Activated B cell treated with CpG ODN at 0.5 μM for 24 hours (primary cell): Measurements from ENCODE around the gene JDP2. TPM values are rescaled to one million over a fixed set of nuclear protein-coding genes. Genes with fewer than 3 reads are reported as not detected.

ENCODE experiments used
- ATAC-seq: fragments of 200-7000 bp; cut with Tn5 transposase; one replicate; pipeline ENCODE4 v1.10.0; 2021; ENCODE audit warnings: low read depth, mild to moderate bottlenecking, moderate library complexity
- CTCF ChIA-PET: fragments of 350-600 bp; sonication (Branson Sonifier 250); formaldehyde crosslinking; loops from one replicate; lab custom pipeline; 2021; ENCODE audit warnings: antibody characterized with exemption; lab: Charles Lee
- POLR2A ChIA-PET: fragments of 350-600 bp; sonication (Branson Sonifier 250); formaldehyde crosslinking; loops from one replicate; lab custom pipeline; 2021; ENCODE audit warnings: antibody characterized with exemption; lab: Charles Lee
- DNase-seq: peaks from one replicate; pipeline ENCODE4 v3.0.0; 2022
- H3K27ac Mint-ChIP-seq: one replicate; pipeline ENCODE4 v1.8.0; 2020; ENCODE audit warnings: mixed read lengths
- H3K27me3 Mint-ChIP-seq: one replicate; pipeline ENCODE4 v1.8.0; 2021; ENCODE audit warnings: mixed read lengths
- H3K36me3 Mint-ChIP-seq: one replicate; pipeline ENCODE4 v1.8.0; 2021; ENCODE audit warnings: low read depth, mixed read lengths
- H3K4me1 Mint-ChIP-seq: one replicate; pipeline ENCODE4 v1.8.0; 2021; ENCODE audit warnings: mixed read lengths
- H3K4me3 Mint-ChIP-seq: one replicate; pipeline ENCODE4 v1.8.0; 2020; ENCODE audit warnings: mild to moderate bottlenecking, mixed read lengths
- H3K9me3 Mint-ChIP-seq: one replicate; pipeline ENCODE4 v1.8.0; 2020; ENCODE audit warnings: mixed read lengths
- intact Hi-C: fragments of 100-400 bp; cut with micrococcal nuclease; formaldehyde crosslinking; loops from one replicate; pipeline ENCODE4 v1.15.1; 2024
- total RNA-seq: library from RNA; stranded (reverse); gene quantifications from 2 replicates; pipeline ENCODE4 v1.2.3, GENCODE V29; 2022
- TF ChIP-seq, protein P1 (sequence below): fragments of 200-600 bp; IDR thresholded peaks from one replicate; pipeline ENCODE4 v1.8.0; 2022; ENCODE audit warnings: antibody characterized with exemption, mild to moderate bottlenecking

The JDP2 gene
- total RNA-seq, 1 donor from 2014 or later: 21.2 TPM

DNA sequence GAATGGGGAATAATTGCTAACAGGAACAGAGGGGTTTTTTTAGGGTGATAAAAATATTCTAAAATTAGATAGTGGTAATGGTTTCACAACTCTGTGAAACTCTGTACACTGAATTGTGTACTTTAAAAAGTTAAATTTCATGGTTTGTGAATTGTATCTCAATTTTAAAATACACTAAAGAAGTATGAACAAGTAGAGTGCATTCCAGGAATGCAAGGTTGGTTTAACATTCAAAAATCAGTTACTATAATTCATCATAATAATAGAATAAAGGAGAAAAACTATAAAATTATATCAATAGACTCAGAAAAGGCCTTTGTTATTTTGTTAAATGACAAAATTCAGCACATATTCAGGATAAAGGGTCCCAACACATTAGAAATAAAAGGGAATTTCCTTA lies 83.4 kb downstream of the JDP2 start:
- TF ChIP-seq, protein P1, sequence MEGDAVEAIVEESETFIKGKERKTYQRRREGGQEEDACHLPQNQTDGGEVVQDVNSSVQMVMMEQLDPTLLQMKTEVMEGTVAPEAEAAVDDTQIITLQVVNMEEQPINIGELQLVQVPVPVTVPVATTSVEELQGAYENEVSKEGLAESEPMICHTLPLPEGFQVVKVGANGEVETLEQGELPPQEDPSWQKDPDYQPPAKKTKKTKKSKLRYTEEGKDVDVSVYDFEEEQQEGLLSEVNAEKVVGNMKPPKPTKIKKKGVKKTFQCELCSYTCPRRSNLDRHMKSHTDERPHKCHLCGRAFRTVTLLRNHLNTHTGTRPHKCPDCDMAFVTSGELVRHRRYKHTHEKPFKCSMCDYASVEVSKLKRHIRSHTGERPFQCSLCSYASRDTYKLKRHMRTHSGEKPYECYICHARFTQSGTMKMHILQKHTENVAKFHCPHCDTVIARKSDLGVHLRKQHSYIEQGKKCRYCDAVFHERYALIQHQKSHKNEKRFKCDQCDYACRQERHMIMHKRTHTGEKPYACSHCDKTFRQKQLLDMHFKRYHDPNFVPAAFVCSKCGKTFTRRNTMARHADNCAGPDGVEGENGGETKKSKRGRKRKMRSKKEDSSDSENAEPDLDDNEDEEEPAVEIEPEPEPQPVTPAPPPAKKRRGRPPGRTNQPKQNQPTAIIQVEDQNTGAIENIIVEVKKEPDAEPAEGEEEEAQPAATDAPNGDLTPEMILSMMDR: no peak
- ChIA-PET POLR2A (interaction anchor here (1.3 to 6.5 kb wide), 2 partner anchors 16 to 28 kb away, joined by 4 to 132 read pairs; no protein-coding TSS in a partner anchor), CTCF (no interaction called here)
- DNase-seq: no peak
- Mint-ChIP-seq H3K4me3 (no peak overlapping the region), H3K9me3 (peaks cover 5% of the 10 kb centered on the region), H3K27me3 (no peaks in the 10 kb centered on the region), H3K27ac (peak overlapping the region; percentile 50), H3K4me1 (peaks cover 45% of the 10 kb centered on the region), H3K36me3 (no peaks in the 10 kb centered on the region)
- intact Hi-C loops: loop anchor here (1.0 to 10.0 kb wide), 2 partner anchors 12 to 1614 kb away; no protein-coding TSS in a partner anchor
- no peak for ATAC-seq

DNA sequence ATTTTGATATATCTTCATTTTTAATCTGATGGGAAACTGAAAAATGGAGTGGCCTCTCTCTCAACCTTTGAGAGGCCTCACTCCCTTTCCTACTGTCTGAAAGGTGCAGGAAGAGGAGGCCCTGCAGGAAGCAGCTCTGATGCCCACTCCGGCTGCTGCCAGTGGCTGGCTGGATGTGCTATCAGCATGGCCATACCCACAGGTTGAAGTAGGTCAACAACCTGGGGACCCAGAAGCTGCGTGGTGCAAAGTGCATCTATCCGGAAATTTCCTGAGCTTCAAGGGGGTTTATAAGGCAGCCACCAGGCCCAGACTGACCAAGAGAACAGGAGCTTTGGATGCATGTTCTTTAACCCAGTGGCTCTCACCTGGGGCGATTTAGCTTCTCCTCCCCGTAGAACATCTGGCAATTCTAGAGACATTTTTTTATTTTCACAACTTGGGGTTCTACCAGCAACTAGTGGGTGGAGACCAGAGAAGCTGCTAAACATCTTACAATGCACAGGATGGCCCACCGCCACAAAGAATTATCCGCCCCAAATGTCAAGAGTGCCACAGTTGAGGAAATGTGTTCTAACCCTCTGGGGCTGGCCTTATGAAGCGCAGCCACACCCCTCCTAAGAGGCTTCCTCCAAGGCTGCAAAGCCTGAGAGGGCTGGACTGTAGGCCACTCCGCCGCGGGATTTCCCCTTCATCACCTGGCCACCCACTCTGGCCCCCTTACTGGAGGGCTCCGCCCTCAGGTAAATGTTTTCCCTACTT lies 86.3 kb downstream of the JDP2 start:
- H3K27ac Mint-ChIP-seq: peak overlapping the region; percentile 99
- no peaks in the 10 kb centered on the region for H3K27me3 Mint-ChIP-seq
- TF ChIP-seq, protein P1: no peak
- CTCF ChIA-PET: interaction anchor here (0.7 to 3.6 kb wide), 9 partner anchors 11 to 63 kb away, joined by 3 to 37 read pairs (median 8); partner anchors contain the start of gene FLVCR2
- peak overlapping the region; percentile 87 for H3K4me3 Mint-ChIP-seq
- ATAC-seq (peak; percentile 54), DNase-seq (peak; percentile 45)
- peaks cover 4% of the 10 kb centered on the region for H3K9me3 Mint-ChIP-seq
- peaks cover 12% of the 10 kb centered on the region for H3K36me3 Mint-ChIP-seq
- H3K4me1 Mint-ChIP-seq: peaks cover 69% of the 10 kb centered on the region
- intact Hi-C loops: loop anchor here (2.0 to 10.0 kb wide), 3 partner anchors 87 to 1611 kb away; no protein-coding TSS in a partner anchor
- POLR2A ChIA-PET: interaction anchor here (1.1 to 12.3 kb wide), 18 partner anchors 10 to 387 kb away, joined by 3 to 356 read pairs (median 11); partner anchors contain the start of genes BATF, ERG28, JDP2 and NEK9

DNA sequence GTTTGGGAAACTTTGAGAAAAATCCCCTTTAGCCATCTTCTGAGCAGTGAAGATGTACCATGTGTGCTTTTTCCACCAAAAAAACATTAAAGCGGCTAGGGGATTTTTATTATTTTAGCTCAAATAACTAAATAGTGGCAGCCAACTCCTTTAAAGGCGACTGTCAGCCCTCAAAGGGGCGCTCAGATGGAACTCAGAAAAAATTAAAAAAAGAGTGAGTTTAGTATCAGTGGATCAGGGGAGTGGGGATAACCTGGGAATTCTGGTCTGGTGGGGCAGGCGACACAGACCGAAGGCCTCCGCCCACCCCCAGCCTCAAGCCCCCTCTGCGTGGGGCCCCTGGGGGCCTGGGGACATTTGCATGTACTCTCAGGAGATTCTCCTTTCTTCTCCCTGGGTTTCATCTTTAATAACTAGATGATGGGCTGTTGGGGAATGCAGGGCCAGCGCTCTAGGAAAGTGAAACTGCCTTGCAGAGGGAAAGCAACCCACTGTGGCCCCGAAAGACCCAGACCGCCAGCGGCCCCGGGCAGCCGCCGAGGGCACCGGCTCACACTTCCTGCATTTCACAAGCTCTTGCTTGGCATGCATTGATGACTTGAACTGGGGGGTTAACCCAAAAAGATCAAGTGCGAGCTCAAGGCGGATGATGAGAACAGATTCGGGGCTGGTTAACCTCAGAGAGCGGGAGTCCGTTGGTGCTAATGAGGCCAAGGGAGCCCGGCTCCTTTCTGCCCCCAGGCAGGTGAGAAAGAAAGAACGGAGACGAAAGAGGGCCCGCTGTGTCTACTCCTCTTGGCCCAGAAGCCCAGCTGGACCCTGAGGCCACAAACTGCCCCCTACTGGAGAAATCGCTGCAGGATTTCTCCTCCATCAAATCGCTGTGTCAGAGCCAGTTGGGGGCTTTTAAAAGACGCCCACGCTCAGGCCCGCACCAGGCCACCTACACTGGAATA lies 87.1 kb downstream of the JDP2 start:
- intact Hi-C loops: loop anchor here (1.0 to 10.0 kb wide), 12 partner anchors 8 to 1610 kb away; partner anchors contain the start of genes FLVCR2 and TTLL5
- Mint-ChIP-seq H3K4me3 (peak overlapping the region; percentile 87), H3K4me1 (peaks cover 69% of the 10 kb centered on the region), H3K36me3 (peaks cover 15% of the 10 kb centered on the region), H3K27me3 (no peaks in the 10 kb centered on the region), H3K27ac (peak overlapping the region; percentile 99), H3K9me3 (peaks cover 2% of the 10 kb centered on the region)
- TF ChIP-seq, protein P1: no peak
- CTCF ChIA-PET: interaction anchor here (0.6 to 3.6 kb wide), 19 partner anchors 10 to 375 kb away, joined by 3 to 37 read pairs (median 6); partner anchors contain the start of gene FLVCR2
- POLR2A ChIA-PET: interaction anchor here (0.6 to 12.3 kb wide), 26 partner anchors 9 to 378 kb away, joined by 3 to 356 read pairs (median 6); partner anchors contain the start of genes BATF, ERG28, JDP2 and TTLL5
- DNase-seq (peak; percentile 61), ATAC-seq (peak; percentile 56)

DNA sequence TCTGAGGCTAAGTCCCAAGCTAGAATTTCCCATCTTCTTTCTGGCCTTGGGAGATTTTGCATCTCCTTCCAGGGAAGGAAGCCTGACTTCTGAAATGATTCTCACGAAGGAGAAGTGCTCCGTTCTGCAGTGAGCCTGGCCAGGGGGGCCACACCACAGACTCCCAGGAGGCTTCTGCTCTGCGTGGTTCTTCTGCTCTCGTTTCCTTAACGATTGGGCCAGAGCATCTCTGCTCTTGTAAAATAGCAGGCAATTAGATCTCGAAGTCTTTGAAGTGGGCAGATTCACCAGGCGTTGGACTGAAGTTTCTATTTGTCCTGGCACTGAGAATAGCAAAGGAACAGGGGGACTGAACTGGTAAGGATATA lies 87.8 kb downstream of the JDP2 start:
- Mint-ChIP-seq H3K9me3 (no peaks in the 10 kb centered on the region), H3K4me1 (peaks cover 70% of the 10 kb centered on the region), H3K36me3 (peaks cover 15% of the 10 kb centered on the region), H3K27me3 (no peaks in the 10 kb centered on the region), H3K27ac (peak overlapping the region; percentile 99), H3K4me3 (peak overlapping the region; percentile 87)
- intact Hi-C loops: loop anchor here (1.0 to 10.0 kb wide), 12 partner anchors 8 to 1609 kb away; partner anchors contain the start of genes FLVCR2 and TTLL5
- DNase-seq (peak; percentile 64), ATAC-seq (peak; percentile 74)
- ChIA-PET CTCF (interaction anchor here (0.6 to 3.6 kb wide), 19 partner anchors 9 to 1564 kb away, joined by 3 to 37 read pairs (median 4); partner anchors contain the start of gene FLVCR2), POLR2A (interaction anchor here (0.6 to 12.3 kb wide), 21 partner anchors 8 to 379 kb away, joined by 3 to 356 read pairs (median 10); partner anchors contain the start of genes BATF, ERG28, JDP2 and TTLL5)
- TF ChIP-seq, protein P1: no peak
